Progenitor cell of endocrine pancreas (in vitro differentiated cells): ENCODE results near the gene RALGPS1. TPM values are rescaled to one million over a fixed set of nuclear protein-coding genes. Genes with fewer than 3 reads are reported as not detected.

Experiments
- DNase-seq: peaks from one replicate; pipeline ENCODE4 v3.0.0; 2021; ENCODE audit warnings: low spot score; ENCODE audit not compliant: unreplicated experiment
- H3K27ac Mint-ChIP-seq: 2 replicates; pipeline ENCODE4 v1.8.0; 2021; ENCODE audit warnings: mild to moderate bottlenecking, moderate library complexity, mixed read lengths
- H3K27me3 Mint-ChIP-seq: 2 replicates; pipeline ENCODE4 v1.8.0; 2021; ENCODE audit warnings: mixed read lengths
- H3K36me3 Mint-ChIP-seq: 2 replicates; pipeline ENCODE4 v1.8.0; 2022; ENCODE audit warnings: mixed read lengths; ENCODE audit not compliant: insufficient read depth
- H3K4me1 Mint-ChIP-seq: 2 replicates; pipeline ENCODE4 v1.8.0; 2021; ENCODE audit warnings: low read depth, mixed read lengths
- H3K4me3 Mint-ChIP-seq: 2 replicates; pipeline ENCODE4 v1.8.0; 2021; ENCODE audit warnings: low read depth, mild to moderate bottlenecking, moderate library complexity, mixed read lengths
- H3K9me3 Mint-ChIP-seq: 2 replicates; pipeline ENCODE4 v1.8.0; 2021; ENCODE audit warnings: low read depth, mixed read lengths
- total RNA-seq: library from RNA; stranded (reverse); gene quantifications from 2 replicates; pipeline ENCODE4 v1.2.1, GENCODE V29; 2021
- TF ChIP-seq, protein P1 (sequence below): fragments of 200-600 bp; sonication (generic); IDR thresholded peaks from one replicate; pipeline ENCODE4 v1.5.0; 2021; ENCODE audit warnings: antibody characterized with exemption, mild to moderate bottlenecking; ENCODE audit not compliant: unreplicated experiment

RALGPS1 gene
- total RNA-seq, 1 donor from 2014 or later = 39.2 TPM

DNA sequence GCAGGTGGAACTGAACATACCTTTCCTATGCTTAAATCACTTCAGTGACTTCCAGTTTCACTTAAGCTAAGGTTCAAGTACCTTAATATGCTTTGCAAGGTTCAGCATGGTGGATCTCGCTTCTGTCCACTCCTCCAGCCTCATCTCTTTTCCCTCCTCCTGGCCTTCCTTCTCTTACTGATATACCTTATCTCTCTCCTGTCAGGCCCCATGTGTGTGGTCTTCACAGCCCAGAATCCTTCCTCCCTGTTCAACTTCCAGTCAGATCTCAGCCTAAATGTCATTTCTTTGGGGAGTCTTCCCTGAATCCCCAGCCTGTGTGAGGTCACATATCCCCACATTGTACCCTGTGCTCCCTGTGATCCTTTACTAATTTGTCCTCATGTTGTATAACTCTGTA, 120.1 kb downstream of the RALGPS1 start:
- TF ChIP-seq, protein P1, sequence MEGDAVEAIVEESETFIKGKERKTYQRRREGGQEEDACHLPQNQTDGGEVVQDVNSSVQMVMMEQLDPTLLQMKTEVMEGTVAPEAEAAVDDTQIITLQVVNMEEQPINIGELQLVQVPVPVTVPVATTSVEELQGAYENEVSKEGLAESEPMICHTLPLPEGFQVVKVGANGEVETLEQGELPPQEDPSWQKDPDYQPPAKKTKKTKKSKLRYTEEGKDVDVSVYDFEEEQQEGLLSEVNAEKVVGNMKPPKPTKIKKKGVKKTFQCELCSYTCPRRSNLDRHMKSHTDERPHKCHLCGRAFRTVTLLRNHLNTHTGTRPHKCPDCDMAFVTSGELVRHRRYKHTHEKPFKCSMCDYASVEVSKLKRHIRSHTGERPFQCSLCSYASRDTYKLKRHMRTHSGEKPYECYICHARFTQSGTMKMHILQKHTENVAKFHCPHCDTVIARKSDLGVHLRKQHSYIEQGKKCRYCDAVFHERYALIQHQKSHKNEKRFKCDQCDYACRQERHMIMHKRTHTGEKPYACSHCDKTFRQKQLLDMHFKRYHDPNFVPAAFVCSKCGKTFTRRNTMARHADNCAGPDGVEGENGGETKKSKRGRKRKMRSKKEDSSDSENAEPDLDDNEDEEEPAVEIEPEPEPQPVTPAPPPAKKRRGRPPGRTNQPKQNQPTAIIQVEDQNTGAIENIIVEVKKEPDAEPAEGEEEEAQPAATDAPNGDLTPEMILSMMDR = no peak
- Mint-ChIP-seq H3K27ac (no peak overlapping the region), H3K4me3 (no peak overlapping the region), H3K4me1 (no peaks in the 10 kb centered on the region), H3K36me3 (no peaks in the 10 kb centered on the region), H3K27me3 (no peaks in the 10 kb centered on the region), H3K9me3 (no peaks in the 10 kb centered on the region)
- DNase-seq = no peak

DNA sequence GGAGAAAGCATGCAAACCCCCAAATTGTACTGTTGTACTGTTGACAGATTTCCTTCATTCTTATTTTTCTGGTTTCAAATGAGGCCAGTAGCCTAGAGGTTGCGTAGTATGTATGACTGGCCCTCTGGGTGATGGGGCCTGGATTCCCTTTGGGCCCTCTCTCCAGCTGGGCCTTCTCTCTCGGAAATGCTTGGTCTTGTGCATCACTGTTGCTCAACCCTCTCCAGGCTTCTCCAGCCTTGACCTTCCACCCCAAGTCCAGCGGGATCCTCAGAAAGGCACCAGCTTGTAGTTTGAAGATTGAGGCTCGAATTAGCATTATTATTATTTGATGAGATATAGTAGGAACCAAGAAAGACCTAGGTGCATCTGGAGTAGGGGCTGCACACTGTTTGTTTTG, 120.8 kb downstream of the RALGPS1 start:
- H3K27ac Mint-ChIP-seq = no peak overlapping the region
- TF ChIP-seq, protein P1 = no peak
- no peak for DNase-seq
- no peak overlapping the region for H3K4me3 Mint-ChIP-seq
- H3K9me3 Mint-ChIP-seq = no peaks in the 10 kb centered on the region
- H3K36me3 Mint-ChIP-seq = no peaks in the 10 kb centered on the region
- H3K4me1 Mint-ChIP-seq = no peaks in the 10 kb centered on the region
- H3K27me3 Mint-ChIP-seq = no peaks in the 10 kb centered on the region

DNA sequence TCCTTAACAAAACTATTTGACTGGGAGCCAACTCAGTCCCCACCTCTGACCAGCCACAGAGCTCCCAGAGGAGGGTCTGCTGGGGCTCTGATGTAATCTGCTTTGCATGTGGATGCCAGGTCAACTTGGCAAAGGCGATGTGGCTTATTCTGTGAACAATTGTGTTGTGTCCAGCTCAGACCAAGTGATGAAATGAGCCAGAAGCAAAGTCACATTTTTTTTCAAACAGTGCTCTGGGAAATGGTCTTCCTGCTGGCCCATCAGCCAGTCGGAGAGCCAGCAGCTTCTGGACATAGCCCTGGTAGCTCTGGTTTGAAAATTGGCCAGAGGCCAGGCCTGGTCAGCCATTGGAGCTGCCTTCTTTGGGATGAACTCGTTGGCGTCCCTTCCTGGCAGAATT, 121.4 kb downstream of the RALGPS1 start:
- no peaks in the 10 kb centered on the region for H3K4me1 Mint-ChIP-seq
- H3K36me3 Mint-ChIP-seq = no peaks in the 10 kb centered on the region
- H3K9me3 Mint-ChIP-seq = no peaks in the 10 kb centered on the region
- no peak for DNase-seq
- H3K27ac Mint-ChIP-seq = no peak overlapping the region
- H3K4me3 Mint-ChIP-seq = no peak overlapping the region
- TF ChIP-seq, protein P1 = no peak
- H3K27me3 Mint-ChIP-seq = no peaks in the 10 kb centered on the region

DNA sequence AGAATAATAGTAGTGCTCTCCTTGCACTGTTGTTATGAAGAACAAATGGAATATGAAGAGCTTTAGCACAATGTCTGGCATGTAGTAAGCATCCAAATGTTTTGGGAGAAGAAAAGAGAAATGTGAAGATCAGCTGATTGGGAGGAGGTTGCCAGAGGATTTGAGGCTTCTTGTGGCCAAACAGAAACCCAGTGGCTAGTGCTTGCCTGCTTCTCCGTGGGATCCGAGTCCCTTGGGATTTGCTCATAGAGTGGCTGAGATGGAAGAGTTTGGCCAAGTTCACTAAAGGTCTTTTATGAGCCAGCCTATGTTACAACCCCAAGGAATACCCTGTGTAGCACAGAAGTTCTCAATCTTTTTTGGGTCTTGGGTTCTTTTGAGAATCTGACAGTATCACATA, 121.9 kb downstream of the RALGPS1 start:
- no peaks in the 10 kb centered on the region for H3K27me3 Mint-ChIP-seq
- DNase-seq = no peak
- H3K9me3 Mint-ChIP-seq = no peaks in the 10 kb centered on the region
- no peaks in the 10 kb centered on the region for H3K36me3 Mint-ChIP-seq
- no peak overlapping the region for H3K4me3 Mint-ChIP-seq
- TF ChIP-seq, protein P1 = no peak
- H3K4me1 Mint-ChIP-seq = no peaks in the 10 kb centered on the region
- no peak overlapping the region for H3K27ac Mint-ChIP-seq

DNA sequence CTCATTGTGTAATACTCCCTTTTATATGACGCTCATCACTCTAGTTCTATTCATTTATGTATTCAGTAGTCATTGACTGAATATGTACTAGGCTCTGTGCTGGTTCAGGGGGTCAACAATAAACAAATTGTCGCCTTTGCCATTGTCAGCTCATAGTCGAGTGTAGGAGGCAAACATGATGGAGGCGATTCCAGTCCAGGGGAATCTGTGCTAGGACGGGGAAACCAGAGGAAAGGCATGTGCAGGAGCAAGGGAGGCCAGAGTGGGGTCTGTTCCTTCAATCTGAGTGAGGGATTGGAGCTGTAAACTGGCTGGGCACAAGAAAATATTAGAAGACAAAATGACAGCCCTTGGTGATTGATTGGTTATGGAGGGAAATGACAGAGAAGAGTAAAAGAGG, 123.9 kb downstream of the RALGPS1 start:
- no peak overlapping the region for H3K4me3 Mint-ChIP-seq
- H3K9me3 Mint-ChIP-seq = no peaks in the 10 kb centered on the region
- peaks cover 2% of the 10 kb centered on the region for H3K36me3 Mint-ChIP-seq
- H3K27ac Mint-ChIP-seq = no peak overlapping the region
- H3K4me1 Mint-ChIP-seq = no peaks in the 10 kb centered on the region
- TF ChIP-seq, protein P1 = no peak
- no peaks in the 10 kb centered on the region for H3K27me3 Mint-ChIP-seq
- DNase-seq = no peak
